ENCODE data around the gene FADS2.

The FADS2 gene

GRCh38 chr11:61883327-61883726 is 55.2 kb downstream of the FADS2 start:
- H3K27me3 ChIP-seq (ENCODE audit: low read length) = no peaks in the 10 kb centered on the region
- H3K9ac ChIP-seq (ENCODE audit: low read length) = no peak overlapping the region
- no peak overlapping the region for H3K4me2 ChIP-seq (ENCODE audit: low read depth, low read length, poor library complexity, severe bottlenecking)
- H3K4me3 ChIP-seq (ENCODE audit: insufficient read depth, low read length, poor library complexity, severe bottlenecking) = no peak overlapping the region
- H3K79me2 ChIP-seq (ENCODE audit: insufficient read depth, low read length) = no peaks in the 10 kb centered on the region
- no peaks in the 10 kb centered on the region; the same call in 1 of the 2 replicates for H3F3A ChIP-seq (ENCODE audit: insufficient read depth)
- no peak for TF ChIP-seq EZH2phosphoT487 (conservative IDR thresholded peaks at IDR 0.05; ENCODE audit: low read length)
- TF ChIP-seq CTCF (IDR thresholded peaks at IDR 0.05; ENCODE audit: insufficient read depth, low read length, poor library complexity, severe bottlenecking) = no peak
- H4K20me1 ChIP-seq (ENCODE audit: low read depth, low read length) = no peaks in the 10 kb centered on the region
- no peak overlapping the region for H3K27ac ChIP-seq (ENCODE audit: low read depth, low read length)
- H2AFZ ChIP-seq (ENCODE audit: low read depth, low read length, severe bottlenecking) = no peak overlapping the region
- H3K9me2 ChIP-seq (replicated peaks; ENCODE audit: insufficient read depth, low read length) = no peaks in the 10 kb centered on the region
- no peaks in the 10 kb centered on the region for H3K36me3 ChIP-seq (ENCODE audit: low read length)
- no peaks in the 10 kb centered on the region for H3K9me3 ChIP-seq (ENCODE audit: insufficient read depth, low read length)

GRCh38 chr11:61883947-61884346 is 55.8 kb downstream of the FADS2 start:
- Histone ChIP-seq H3K4me2 (ENCODE audit: low read depth, low read length, poor library complexity, severe bottlenecking) (no peak overlapping the region), H3F3A (ENCODE audit: insufficient read depth) (no peaks in the 10 kb centered on the region; the same call in 1 of the 2 replicates), H3K79me2 (ENCODE audit: insufficient read depth, low read length) (no peaks in the 10 kb centered on the region), H3K36me3 (ENCODE audit: low read length) (no peaks in the 10 kb centered on the region), H3K4me3 (ENCODE audit: insufficient read depth, low read length, poor library complexity, severe bottlenecking) (no peak overlapping the region), H4K20me1 (ENCODE audit: low read depth, low read length) (no peaks in the 10 kb centered on the region), H3K27ac (ENCODE audit: low read depth, low read length) (no peak overlapping the region), H3K9ac (ENCODE audit: low read length) (no peak overlapping the region), H3K9me3 (ENCODE audit: insufficient read depth, low read length) (no peaks in the 10 kb centered on the region), H2AFZ (ENCODE audit: low read depth, low read length, severe bottlenecking) (no peak overlapping the region), H3K27me3 (ENCODE audit: low read length) (no peaks in the 10 kb centered on the region), H3K9me2 (replicated peaks; ENCODE audit: insufficient read depth, low read length) (no peaks in the 10 kb centered on the region)
- TF ChIP-seq CTCF (IDR thresholded peaks at IDR 0.05; ENCODE audit: insufficient read depth, low read length, poor library complexity, severe bottlenecking) (no peak), EZH2phosphoT487 (conservative IDR thresholded peaks at IDR 0.05; ENCODE audit: low read length) (no peak)

DNA sequence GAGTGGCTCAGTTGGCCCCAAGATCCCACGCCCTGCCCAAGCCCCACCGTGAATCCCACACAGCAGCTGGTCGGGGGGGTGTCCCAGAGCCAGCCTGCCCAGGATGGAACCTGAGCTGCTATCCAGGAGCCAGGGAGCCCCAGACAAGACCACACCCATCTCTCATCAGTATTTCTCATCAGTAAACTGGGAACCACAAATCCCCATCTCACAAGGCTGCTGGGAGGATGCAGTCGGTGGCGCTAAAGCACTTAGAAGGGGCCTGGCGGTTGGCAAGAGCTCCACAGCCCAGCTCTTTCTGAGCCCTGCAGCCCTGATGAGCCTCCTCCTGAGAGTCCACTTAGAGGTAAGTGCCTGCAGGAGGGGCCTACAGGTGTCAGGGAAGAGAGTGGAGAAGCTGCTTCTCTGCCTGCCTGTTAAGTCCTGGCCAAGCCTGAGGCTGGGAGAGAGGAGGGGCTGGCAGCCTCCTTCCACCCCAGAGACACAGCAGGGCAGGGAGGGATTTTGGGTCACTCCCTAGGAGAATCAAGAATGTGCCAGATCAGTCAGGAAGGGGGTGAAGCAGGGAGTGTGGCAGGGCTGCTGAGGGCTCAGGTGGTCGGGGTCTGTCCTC is 57.2 kb downstream of the FADS2 start:
- Histone ChIP-seq H3K4me2 (ENCODE audit: low read depth, low read length, poor library complexity, severe bottlenecking) (no peak overlapping the region), H3F3A (ENCODE audit: insufficient read depth) (no peaks in the 10 kb centered on the region; the same call in 1 of the 2 replicates), H3K79me2 (ENCODE audit: insufficient read depth, low read length) (no peaks in the 10 kb centered on the region), H3K9me2 (replicated peaks; ENCODE audit: insufficient read depth, low read length) (no peaks in the 10 kb centered on the region), H3K27ac (ENCODE audit: low read depth, low read length) (no peak overlapping the region), H3K4me3 (ENCODE audit: insufficient read depth, low read length, poor library complexity, severe bottlenecking) (no peak overlapping the region), H3K36me3 (ENCODE audit: low read length) (no peaks in the 10 kb centered on the region), H3K9me3 (ENCODE audit: insufficient read depth, low read length) (no peaks in the 10 kb centered on the region), H4K20me1 (ENCODE audit: low read depth, low read length) (no peaks in the 10 kb centered on the region), H3K27me3 (ENCODE audit: low read length) (no peaks in the 10 kb centered on the region), H2AFZ (ENCODE audit: low read depth, low read length, severe bottlenecking) (no peak overlapping the region), H3K9ac (ENCODE audit: low read length) (no peak overlapping the region)
- no peak for TF ChIP-seq CTCF (IDR thresholded peaks at IDR 0.05; ENCODE audit: insufficient read depth, low read length, poor library complexity, severe bottlenecking)
- TF ChIP-seq EZH2phosphoT487 (conservative IDR thresholded peaks at IDR 0.05; ENCODE audit: low read length) = no peak

Data from SU-DHL-6 (cell line).